Measurements from ENCODE around the gene DACT2.
"Not testable (repeated sequence)": the region's sequence is repeated elsewhere in the genome, so short reads cannot be mapped to it uniquely, and the experiment has no call there.

The DACT2 gene

DNA sequence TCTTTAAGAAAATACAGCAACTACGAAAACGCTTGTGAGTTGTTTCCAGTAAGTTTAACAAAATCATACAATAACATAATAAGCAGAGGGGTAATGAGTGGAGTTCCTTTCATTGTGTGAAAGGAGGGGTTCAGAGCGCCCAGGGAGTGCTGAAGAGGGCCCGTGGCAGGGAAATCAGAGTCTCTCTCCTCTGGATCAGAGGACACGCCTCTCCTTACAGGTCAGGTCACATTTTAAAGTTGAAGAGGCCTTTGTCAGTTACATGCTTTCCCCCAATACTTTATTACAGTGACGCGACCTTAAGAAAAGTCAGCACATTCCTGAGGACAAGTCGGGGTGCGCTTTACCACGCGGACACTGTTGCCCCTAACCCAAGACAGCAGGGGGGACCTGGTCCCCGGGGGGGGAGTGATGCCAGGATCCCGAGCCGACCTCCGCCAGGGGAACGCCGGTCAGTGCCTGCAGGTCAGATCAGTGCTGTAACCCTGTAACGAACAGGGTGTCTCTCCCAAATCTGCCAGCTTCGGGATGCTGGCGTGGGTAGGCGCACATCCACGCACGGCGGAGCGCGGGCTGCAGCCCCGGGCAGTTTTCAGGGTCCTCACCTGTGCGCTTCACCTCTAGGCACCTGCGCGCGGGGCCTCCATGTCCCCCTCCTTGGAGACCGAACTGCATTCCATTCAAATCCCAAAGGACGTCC is 848 bp downstream of the DACT2 start:
- no peak for DNase-seq

DNA sequence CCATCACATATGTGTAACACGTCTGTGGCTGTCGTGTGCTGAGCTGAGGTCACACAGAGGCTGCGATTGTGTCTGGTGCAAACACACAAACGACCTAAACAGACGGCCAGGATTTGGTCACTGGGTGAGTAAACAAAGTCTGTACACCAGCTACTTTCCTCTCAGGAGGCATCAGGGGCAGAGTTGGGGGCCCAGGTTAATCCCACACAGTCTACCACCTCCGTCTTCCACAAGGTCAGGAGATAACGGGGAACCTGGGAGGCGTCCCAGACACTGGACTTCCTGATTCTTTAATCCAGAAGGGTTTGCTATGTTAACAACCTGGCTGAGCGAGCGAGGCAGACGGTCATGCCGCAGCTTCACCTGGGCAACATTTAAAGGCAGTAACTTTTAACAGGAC is 1.5 kb downstream of the DACT2 start:
- no peak for DNase-seq

DNA sequence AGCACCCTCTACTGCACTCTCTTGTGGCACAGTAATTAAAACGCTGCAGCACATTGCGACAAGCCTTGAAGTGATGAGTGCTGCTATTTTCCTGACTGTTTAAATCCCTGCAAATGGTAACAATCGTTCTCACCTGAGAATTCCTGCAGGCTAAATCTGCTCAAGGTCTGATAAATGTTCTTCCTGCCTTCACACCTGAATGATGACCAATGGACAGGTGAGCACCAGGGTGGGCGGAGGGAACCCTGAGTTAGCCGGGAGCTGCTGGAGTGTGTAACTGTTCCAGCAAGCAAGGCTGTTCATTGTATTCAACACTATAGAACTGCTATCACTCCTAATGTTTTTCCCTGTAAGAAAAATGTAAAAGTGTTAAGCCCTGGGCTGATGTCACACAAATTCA is 4.0 kb downstream of the DACT2 start:
- no peak for DNase-seq

DNA sequence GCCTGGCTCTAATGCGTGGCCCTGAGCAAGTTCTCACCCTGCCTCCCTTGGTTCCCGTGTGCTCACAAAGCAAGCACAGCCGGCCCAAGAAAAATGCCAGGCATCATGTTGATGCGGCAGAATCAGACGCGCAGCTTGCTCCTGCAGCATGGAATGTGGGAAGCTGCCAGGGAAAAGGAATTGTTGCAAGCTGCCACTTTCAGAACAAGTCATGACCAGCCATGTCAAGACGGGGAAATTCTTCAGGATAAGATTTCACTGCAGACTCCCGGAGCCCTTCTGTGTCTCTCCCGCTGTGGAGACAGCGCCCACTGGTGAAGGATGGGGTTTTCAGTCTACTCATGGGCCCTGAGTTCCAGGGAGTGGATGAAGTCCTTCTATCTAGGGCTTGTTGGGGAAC is 4.6 kb downstream of the DACT2 start:
- no peak for DNase-seq

- DNase-seq, result no peak
Observed at GRCh38 chr6:168314021-168314420, 5.6 kb downstream of the DACT2 start.

DNA sequence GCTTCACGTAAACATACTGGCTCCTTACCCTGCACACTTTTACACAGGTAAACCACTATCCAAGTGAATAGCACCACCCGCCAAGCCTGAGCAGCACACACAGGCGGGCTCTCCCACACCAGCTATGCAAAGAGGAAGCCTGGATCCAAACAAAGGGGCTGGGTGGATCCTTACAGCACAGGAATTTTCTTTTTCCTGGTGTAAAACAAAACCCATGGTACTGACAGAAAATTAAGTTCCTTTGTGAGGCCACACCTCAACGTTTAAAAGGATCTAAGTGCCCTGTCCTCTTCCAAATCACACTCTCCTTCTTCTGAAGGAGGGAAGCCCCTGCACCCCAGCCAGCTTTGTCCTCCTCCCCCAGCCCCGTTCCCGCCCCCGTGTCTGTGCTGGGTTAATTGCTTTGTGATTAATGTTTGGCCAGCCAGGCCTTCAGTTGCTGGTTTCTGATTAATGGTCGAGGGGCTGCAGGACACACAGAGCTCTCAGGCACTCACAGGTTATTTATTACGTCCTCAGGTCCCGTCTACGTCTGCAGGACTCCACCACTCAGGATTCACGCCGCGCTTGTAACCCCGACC is 6.1 kb downstream of the DACT2 start:
- DNase-seq, result no peak

DNA sequence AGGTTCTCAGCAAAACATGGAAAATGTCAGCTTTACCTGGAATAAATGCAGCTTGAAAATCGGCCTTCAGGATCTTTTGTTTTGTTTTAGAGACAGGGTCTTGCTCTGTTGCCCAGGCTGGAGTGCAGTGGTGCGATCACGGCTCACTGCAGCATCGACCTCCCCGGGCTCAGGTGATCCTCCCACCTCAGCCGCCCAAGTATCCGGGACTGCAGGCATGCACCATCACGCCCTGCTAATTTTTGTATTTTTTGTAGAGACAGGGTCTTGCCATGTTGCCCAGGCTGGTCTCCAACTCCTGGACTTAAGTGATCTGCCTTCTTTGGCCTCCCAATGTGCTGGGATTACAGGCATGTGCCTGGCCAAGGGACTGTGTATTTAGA is 7.5 kb downstream of the DACT2 start:
- DNase-seq, result not testable (repeated sequence)

GRCh38 chr6:168311410-168312124 is 8.0 kb downstream of the DACT2 start:
- DNase-seq, result no peak

- no peak for DNase-seq
Observed at GRCh38 chr6:168310945-168311344, 8.6 kb downstream of the DACT2 start.

GRCh38 chr6:168310403-168310802 is 9.2 kb downstream of the DACT2 start:
- DNase-seq, result no peak

DNA sequence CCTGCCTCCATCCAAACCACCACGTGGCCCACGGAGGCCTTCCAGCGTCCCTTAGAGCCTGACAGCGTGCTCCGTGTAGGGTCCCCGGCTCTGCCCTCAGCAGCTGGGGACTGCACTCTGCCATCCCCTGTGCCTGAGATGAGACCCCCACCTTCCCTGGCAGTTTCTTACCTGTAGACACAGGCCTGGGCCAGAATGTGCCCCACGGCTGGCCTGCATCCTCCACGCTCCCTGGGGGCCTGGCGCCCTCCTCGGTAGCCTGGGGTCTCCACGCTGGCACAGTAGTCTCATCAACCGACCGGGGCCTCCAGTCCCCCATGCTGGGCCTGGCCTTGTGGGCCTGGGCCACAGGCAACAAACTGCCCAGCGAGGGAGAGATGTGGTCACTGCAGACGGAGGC is 9.6 kb downstream of the DACT2 start:
- DNase-seq, result no peak

- no peak for DNase-seq
Observed at GRCh38 chr6:168309183-168309582, 10.4 kb downstream of the DACT2 start.

DNA sequence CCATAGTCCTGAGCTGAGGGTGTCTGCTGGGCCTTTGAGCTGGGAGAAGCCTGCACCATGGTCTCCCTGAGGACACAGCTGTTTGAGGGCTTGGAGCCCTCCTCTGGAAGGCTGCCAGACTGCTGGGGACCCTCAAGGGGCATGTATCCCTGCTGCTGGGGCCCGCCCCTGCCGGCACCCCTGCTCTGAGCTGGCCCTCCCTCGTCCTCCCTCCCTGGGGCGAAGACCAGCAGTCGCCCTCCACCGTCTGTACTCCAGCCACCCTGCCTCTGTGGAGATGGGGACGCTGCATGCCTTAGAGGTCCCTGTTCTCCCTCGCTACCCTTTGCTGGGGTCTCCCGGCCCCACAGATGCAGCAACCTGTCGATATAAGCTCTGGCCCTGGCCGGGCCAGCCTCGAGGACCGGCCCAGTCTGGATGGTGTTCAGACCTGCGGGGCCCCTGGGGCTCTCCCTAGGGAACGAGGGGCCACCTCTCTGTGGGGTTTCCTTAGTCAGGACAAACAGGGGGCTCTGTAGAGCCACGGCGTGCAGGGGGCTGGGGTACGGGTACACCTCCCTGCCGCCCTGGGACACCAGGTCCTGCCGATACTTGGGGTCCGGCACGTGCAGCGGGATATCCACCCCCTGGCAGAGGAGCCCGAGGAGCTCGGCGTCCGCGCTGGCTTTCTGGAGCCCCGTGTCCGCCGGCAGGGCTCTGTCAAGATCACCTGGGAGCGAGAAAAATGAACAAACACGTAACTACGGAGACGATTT is 11.0 kb downstream of the DACT2 start:
- DNase-seq, result no peak

DNA sequence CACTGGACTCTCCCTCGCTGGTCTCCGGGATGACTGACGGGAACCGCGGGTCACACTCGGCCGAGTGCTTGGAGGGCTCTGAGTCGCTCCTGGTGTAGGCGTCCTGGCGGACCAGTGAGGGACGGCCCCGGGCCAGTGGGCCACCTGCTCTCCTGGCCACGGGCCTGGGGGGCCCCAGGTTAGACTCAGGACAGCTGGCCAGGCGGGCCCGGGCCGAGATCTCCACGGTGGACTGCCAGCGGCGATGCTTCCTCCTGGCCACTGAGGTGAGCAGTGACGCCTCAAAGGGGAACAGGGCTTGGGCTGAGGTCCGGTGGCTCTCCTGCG is 11.9 kb downstream of the DACT2 start:
- no peak for DNase-seq

- no peak for DNase-seq
Observed at GRCh38 chr6:168307015-168307694, 12.4 kb downstream of the DACT2 start.

GRCh38 chr6:168305863-168306262 is 13.7 kb downstream of the DACT2 start:
- no peak for DNase-seq

- no peak for DNase-seq
Observed at GRCh38 chr6:168305096-168305749, 14.4 kb downstream of the DACT2 start.

DNA sequence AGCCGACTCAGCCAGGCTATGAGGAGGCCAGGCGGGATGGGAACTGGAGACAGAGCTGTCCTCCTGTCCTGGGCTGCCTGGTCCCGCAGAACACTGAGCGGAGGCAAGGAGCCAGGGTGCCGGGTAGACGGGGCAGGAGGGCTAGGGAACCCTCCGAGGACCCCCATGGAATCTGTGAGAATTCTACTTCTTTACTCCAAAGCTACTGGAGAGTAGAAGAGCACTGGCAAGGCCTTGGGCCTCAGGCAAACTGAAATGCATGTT is 14.9 kb downstream of the DACT2 start:
- no peak for DNase-seq

- DNase-seq, result no peak
Observed at GRCh38 chr6:168303982-168304751, 15.4 kb downstream of the DACT2 start.

GRCh38 chr6:168302534-168302933 is 17.0 kb downstream of the DACT2 start:
- no peak for DNase-seq

DNA sequence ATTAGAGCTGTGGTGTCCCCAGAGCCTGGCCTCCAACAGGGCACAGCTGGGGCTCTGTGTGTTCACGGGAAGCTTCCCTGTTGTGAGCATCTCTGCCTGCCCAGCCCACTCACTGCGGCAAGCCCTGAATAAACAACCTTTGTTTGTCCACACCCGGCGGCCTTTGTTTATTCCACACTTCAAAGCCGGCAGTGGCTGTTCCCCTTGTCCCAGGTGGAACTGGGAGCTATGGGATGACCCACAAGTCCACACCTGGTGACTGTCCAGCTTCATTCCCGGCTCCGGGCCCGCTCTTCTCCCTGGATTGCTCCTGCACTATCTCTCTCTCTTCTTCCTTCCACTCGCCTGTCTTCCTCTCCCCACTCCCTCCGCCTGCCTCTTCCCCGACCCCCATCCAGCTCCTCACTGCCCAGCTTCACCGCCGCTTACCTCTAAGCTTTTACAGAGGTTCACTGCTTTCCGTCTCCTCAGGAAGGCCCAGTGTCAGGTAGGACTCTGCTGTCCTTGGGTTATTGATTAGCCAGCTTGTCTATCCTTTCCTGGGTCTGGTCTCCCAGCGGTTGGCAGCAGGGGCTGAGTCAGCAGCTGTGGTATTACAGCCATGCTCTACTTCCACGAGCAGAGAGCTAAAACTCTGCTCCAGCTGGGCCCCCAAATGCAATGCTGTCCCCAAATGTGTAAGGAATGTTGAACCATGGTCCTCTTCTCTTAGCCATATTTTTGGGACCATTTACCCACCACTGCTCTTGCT is 17.8 kb downstream of the DACT2 start:
- DNase-seq, result no peak
